Spleen (tissue), 11 donors: ENCODE results near the gene APOL6. TPM values are rescaled to one million over a fixed set of nuclear protein-coding genes. Genes with fewer than 3 reads are reported as not detected.

Experiments used
- DNase-seq: peaks from one replicate; pipeline ENCODE4 v3.0.0-alpha.2; 2020
- H3K27ac ChIP-seq, 8 donors: fragments of 200-600 bp; sonication (generic) in 7 of 8; 1 replicate in 4 of 8; 2 replicates in 4 of 8; pipeline versions ENCODE4 v1.5.0 to v1.8.0; 2016 to 2021; ENCODE audit warnings: inconsistent platforms in 4 of 8, mild to moderate bottlenecking in 4 of 8, moderate library complexity in 1 of 8
- H3K27me3 ChIP-seq, 7 donors: fragments of 200-600 bp; sonication (generic) in 6 of 7; replicated peaks in 1 of 7; 1 replicate in 4 of 7; 2 replicates in 3 of 7; pipeline versions ENCODE4 v1.5.0 to v1.8.0; 2016 to 2021; ENCODE audit warnings: inconsistent platforms in 3 of 7, mild to moderate bottlenecking in 1 of 7
- H3K36me3 ChIP-seq, 6 donors: fragments of 200-600 bp; sonication (generic) in 5 of 6; 1 replicate in 4 of 6; 2 replicates in 2 of 6; pipeline versions ENCODE4 v1.5.0 to v1.8.0; 2016 to 2021; ENCODE audit warnings: inconsistent platforms in 2 of 6
- H3K4me1 ChIP-seq, 6 donors: fragments of 200-600 bp; sonication (generic) in 5 of 6; 1 replicate in 3 of 6; 2 replicates in 3 of 6; pipeline versions ENCODE4 v1.5.0 to v1.8.0; 2016 to 2021; ENCODE audit warnings: inconsistent platforms in 3 of 6
- H3K4me3 ChIP-seq, 8 donors: fragments of 200-600 bp; sonication (generic) in 7 of 8; 1 replicate in 4 of 8; 2 replicates in 4 of 8; pipeline versions ENCODE4 v1.5.0 to v1.8.0; 2016 to 2021; ENCODE audit warnings: inconsistent platforms in 4 of 8, mild to moderate bottlenecking in 4 of 8, moderate library complexity in 2 of 8
- H3K9me3 ChIP-seq, 8 donors: fragments of 200-600 bp; sonication (generic) in 7 of 8; 1 replicate in 4 of 8; 2 replicates in 4 of 8; pipeline versions ENCODE4 v1.5.0 to v1.8.0; 2016 to 2021; ENCODE audit warnings: inconsistent platforms in 4 of 8
- CTCF ChIP-seq, 11 experiments: fragments of 200-600 bp in 7 of 11; fragments of 450-650 bp in 4 of 11; sonication (generic) in 4 of 11; IDR thresholded peaks in 8 of 11; conservative IDR thresholded peaks in 3 of 11; 1 replicate in 7 of 11; 2 replicates in 4 of 11; pipeline versions ENCODE4 v1.4.0 to v1.8.0; 2016 to 2021; ENCODE audit warnings: antibody characterized with exemption in 11 of 11, inconsistent platforms in 4 of 11, mild to moderate bottlenecking in 1 of 11
- POLR2A ChIP-seq, 3 donors: fragments of 450-650 bp; IDR thresholded peaks; one replicate each; pipeline ENCODE4 v1.5.1; 2017; ENCODE audit warnings: antibody characterized with exemption in 3 of 3, mild to moderate bottlenecking in 1 of 3
- POLR2AphosphoS5 ChIP-seq, 3 donors: sonication (generic); formaldehyde crosslinking; IDR thresholded peaks; one replicate each; pipeline ENCODE4 v1.5.1; 2017; ENCODE audit warnings: antibody characterized with exemption in 3 of 3
- WGBS, 5 donors: extraction: QIAGEN DNeasy Blood & Tissue Kit in 3 of 5; methylation state at CpG; one replicate each; pipeline versions ENCODE4 v1.1.5 to v1.1.7; 2013 to 2018; 5-methylcytosine and 5-hydroxymethylcytosine counted together
- intact Hi-C: fragments of 100-400 bp; cut with DNase I; formaldehyde crosslinking; loops from one replicate; pipeline ENCODE4 v1.15.0; 2023; ENCODE audit warnings: low total_unique reads
- polyA plus RNA-seq, 3 donors: library from polyadenylated mRNA; stranded (reverse); fragments of 200-250 nt; gene quantifications; one replicate each; pipeline ENCODE4 v1.2.1, GENCODE V29; 2013
- total RNA-seq, 7 donors: library from RNA; depleted of rRNA in 3 of 7; stranded (reverse); fragments of >200 nt in 3 of 7; fragmentation: NEBNext Ultra II Directional in 4 of 7; extraction: Animal tissue kit (Norgen Biotek cat#: 25700) in 4 of 7; gene quantifications; one replicate each; pipeline versions ENCODE4 v1.1.0 to v1.2.1, GENCODE V29; 2016 to 2021
- donor health status: healthy with polysubstance abuse.
- donor health status: DM: no; HTN: no; CAD: no; lungs with moderate emphysema.
- donor health status: DM: no; HTN: no; CAD: no.
- donor health status: Bipolar disorder and iron deficiency.
- donor health status: healthy.
- donor health status: DM: no; HTN: no; CAD: no.
- donor health status: DM: yes; HTN: yes; CAD: no.

The APOL6 gene
- total and polyA plus RNA-seq, 10 donors, result 4.4 to 48.1 (median 37.3) TPM

- DNase-seq, result no peak
- no peaks in the 10 kb centered on the region for H3K9me3 ChIP-seq
- intact Hi-C loops, result no loop called here
- no peaks in the 10 kb centered on the region for H3K36me3 ChIP-seq
- no peak for TF ChIP-seq POLR2A (IDR thresholded peaks at IDR 0.05)
- no peak for TF ChIP-seq POLR2AphosphoS5 (IDR thresholded peaks at IDR 0.05)
- TF ChIP-seq CTCF (IDR thresholded peaks at IDR 0.05 in 8 of 11, conservative IDR thresholded peaks at IDR 0.05 in 3 of 11), result no peak
- H3K4me3 ChIP-seq, result no peak overlapping the region
- peaks cover 0 to 21% (median 0%) of the 10 kb centered on the region in 7 donors for H3K27me3 ChIP-seq
- H3K27ac ChIP-seq, result no peak overlapping the region
- WGBS, 5 donors, result 40 to 45% (median 42%) methylated on average over 8 of the region's 8 CpGs
- peaks cover 0 to 12% (median 6%) of the 10 kb centered on the region in 6 donors for H3K4me1 ChIP-seq
These were observed 36.2 kb upstream of the APOL6 start for GRCh38 chr22:35611891-35612576.

GRCh38 chr22:35612903-35613302, 35.3 kb upstream of the APOL6 start:
- 89 to 96% (median 92%) methylated on average over 12 of the region's 12 CpGs for WGBS, 5 donors
- Histone ChIP-seq H3K4me1 (peaks cover 0 to 12% (median 6%) of the 10 kb centered on the region in 6 donors), H3K27me3 (peaks cover 0 to 17% (median 0%) of the 10 kb centered on the region in 7 donors), H3K4me3 (no peak overlapping the region), H3K27ac (no peak overlapping the region), H3K9me3 (no peaks in the 10 kb centered on the region), H3K36me3 (no peaks in the 10 kb centered on the region)
- TF ChIP-seq POLR2AphosphoS5 (IDR thresholded peaks at IDR 0.05), result no peak
- no peak for TF ChIP-seq CTCF (IDR thresholded peaks at IDR 0.05 in 8 of 11, conservative IDR thresholded peaks at IDR 0.05 in 3 of 11)
- TF ChIP-seq POLR2A (IDR thresholded peaks at IDR 0.05), result no peak
- no peak for DNase-seq
- intact Hi-C loops, result no loop called here

- intact Hi-C loops, result no loop called here
- Histone ChIP-seq H3K36me3 (no peaks in the 10 kb centered on the region), H3K27ac (no peak overlapping the region), H3K4me3 (no peak overlapping the region), H3K4me1 (peaks cover 0 to 12% (median 6%) of the 10 kb centered on the region in 6 donors), H3K9me3 (no peaks in the 10 kb centered on the region), H3K27me3 (peaks cover 0 to 10% (median 0%) of the 10 kb centered on the region in 7 donors)
- no peak for TF ChIP-seq CTCF (IDR thresholded peaks at IDR 0.05 in 8 of 11, conservative IDR thresholded peaks at IDR 0.05 in 3 of 11)
- no peak for TF ChIP-seq POLR2A (IDR thresholded peaks at IDR 0.05)
- no peak for TF ChIP-seq POLR2AphosphoS5 (IDR thresholded peaks at IDR 0.05)
- WGBS, 5 donors, result 93 to 100% (median 97%) methylated on average over 2 of the region's 2 CpGs
- no peak for DNase-seq
These were observed 33.8 kb upstream of the APOL6 start for GRCh38 chr22:35614404-35614803.

- Histone ChIP-seq H3K27me3 (peaks cover 0 to 10% (median 0%) of the 10 kb centered on the region in 7 donors), H3K27ac (no peak overlapping the region), H3K36me3 (no peaks in the 10 kb centered on the region), H3K4me3 (no peak overlapping the region), H3K4me1 (peaks cover 0 to 12% (median 6%) of the 10 kb centered on the region in 6 donors), H3K9me3 (no peaks in the 10 kb centered on the region)
- TF ChIP-seq POLR2AphosphoS5 (IDR thresholded peaks at IDR 0.05) (no peak), CTCF (IDR thresholded peaks at IDR 0.05 in 8 of 11, conservative IDR thresholded peaks at IDR 0.05 in 3 of 11) (no peak), POLR2A (IDR thresholded peaks at IDR 0.05) (no peak)
- WGBS, 5 donors, result 59 to 83% (median 73%) methylated on average over 2 to 6 of the region's 6 CpGs
- no peak for DNase-seq
- intact Hi-C loops, result no loop called here
These were observed 33.1 kb upstream of the APOL6 start for GRCh38 chr22:35615156-35615555.
